PC-3 (cell line): ENCODE data around the gene DEPP1. TPM values are rescaled to one million over a fixed set of nuclear protein-coding genes. Genes with fewer than 3 reads are reported as not detected.

Experiments used
- ATAC-seq: fragments of 200-7000 bp; cut with Tn5 transposase; 2 replicates; pipeline ENCODE4 v1.9.1; 2020; ENCODE audit warnings: mild to moderate bottlenecking, moderate library complexity
- BruUV-seq: library from RNA; stranded (reverse); fragments of 400-500 nt; replicated peaks from 2 replicates; lab custom pipeline; 2021; lab: Mats Ljungman, UMichigan
- CTCF ChIA-PET: fragments of 300-600 bp; sonication (Branson Sonifier 250); formaldehyde crosslinking; loops from one replicate; lab custom pipeline; 2022; ENCODE audit warnings: antibody characterized with exemption; lab: Charles Lee
- POLR2A ChIA-PET: fragments of 300-600 bp; sonication (Branson Sonifier 250); formaldehyde crosslinking; loops from one replicate; lab custom pipeline; 2022; ENCODE audit warnings: antibody characterized with exemption; ENCODE audit not compliant: unreplicated experiment; lab: Charles Lee
- DNase-seq: peaks from one replicate; pipeline ENCODE4 v3.0.0-alpha.2; 2015
- H2AFZ ChIP-seq: fragments of 300-600 bp; sonication (generic); 2 replicates; pipeline ENCODE4 v1.6.0; 2016; ENCODE audit warnings: antibody characterized with exemption, low read length
- H3F3A ChIP-seq: fragments of 300-600 bp; sonication (generic); one replicate; pipeline ENCODE4 v1.6.0; 2017; ENCODE audit warnings: antibody characterized with exemption, low read length, control low read depth, mild to moderate bottlenecking; ENCODE audit not compliant: unreplicated experiment
- H3K27ac ChIP-seq: fragments of 300-600 bp; sonication (generic); 2 replicates; pipeline ENCODE4 v1.5.1; 2016; ENCODE audit warnings: mild to moderate bottlenecking, low read length
- H3K27me3 ChIP-seq: fragments of 300-600 bp; sonication (generic); 2 replicates; pipeline ENCODE4 v1.6.1; 2016; ENCODE audit warnings: low read length, mixed read lengths
- H3K36me3 ChIP-seq: fragments of 300-600 bp; sonication (generic); 2 replicates; pipeline ENCODE4 v1.6.1; 2016; ENCODE audit warnings: low read depth, mixed run types, low read length, mixed read lengths
- H3K4me1 ChIP-seq: fragments of 300-600 bp; sonication (generic); 2 replicates; pipeline ENCODE4 v1.5.1; 2016; ENCODE audit warnings: low read length; ENCODE audit not compliant: insufficient read depth
- H3K4me2 ChIP-seq: fragments of 300-600 bp; sonication (generic); 2 replicates; pipeline ENCODE4 v1.6.0; 2016; ENCODE audit warnings: low read length
- H3K4me3 ChIP-seq: fragments of 300-600 bp; sonication (generic); 2 replicates; pipeline ENCODE4 v1.5.1; 2016; ENCODE audit warnings: mild to moderate bottlenecking, low read length, mixed read lengths
- H3K79me2 ChIP-seq: fragments of 300-600 bp; sonication (generic); 2 replicates; pipeline ENCODE4 v1.6.1; 2017; ENCODE audit warnings: low read length, mixed read lengths
- H3K9ac ChIP-seq: fragments of 300-600 bp; sonication (generic); 2 replicates; pipeline ENCODE4 v1.6.0; 2016; ENCODE audit warnings: mild to moderate bottlenecking, low read length
- H3K9me2 ChIP-seq: fragments of 300-600 bp; sonication (generic); replicated peaks from 2 replicates; pipeline ENCODE4 v1.6.1; 2016; ENCODE audit warnings: mixed run types, low read length, mixed read lengths
- H3K9me3 ChIP-seq: fragments of 300-600 bp; sonication (generic); 2 replicates; pipeline ENCODE4 v1.6.1; 2016; ENCODE audit warnings: low read length, mixed read lengths
- H4K20me1 ChIP-seq: fragments of 300-600 bp; sonication (generic); 2 replicates; pipeline ENCODE4 v1.6.1; 2016; ENCODE audit warnings: low read length, mixed read lengths
- EZH2 ChIP-seq: fragments of 300-600 bp; sonication (generic); IDR thresholded peaks from one replicate; pipeline ENCODE4 v1.6.1; 2017; ENCODE audit warnings: antibody characterized with exemption, mild to moderate bottlenecking, low read length; ENCODE audit not compliant: unreplicated experiment
- EZH2phosphoT487 ChIP-seq: fragments of 300-600 bp; sonication (generic); IDR thresholded peaks from 2 replicates; pipeline ENCODE4 v1.6.1; 2018; ENCODE audit warnings: mild to moderate bottlenecking, antibody characterized with exemption, low read length, borderline replicate concordance
- intact Hi-C: fragments of 100-400 bp; cut with micrococcal nuclease; formaldehyde crosslinking; loops from 2 replicates; pipeline ENCODE4 v1.9.0; 2023
- total RNA-seq: library from RNA; depleted of rRNA; stranded (reverse); fragments of >200 nt; gene quantifications from 2 replicates; pipeline ENCODE4 v1.2.3, GENCODE V29; 2014
- TF ChIP-seq, protein P1 (sequence below): fragments of 300-600 bp; sonication (generic); conservative IDR thresholded peaks from 2 replicates; pipeline ENCODE4 v1.5.1; 2017; ENCODE audit warnings: antibody characterized with exemption, low read depth, mild to moderate bottlenecking, low read length

DEPP1 gene
- total RNA-seq, 1 experiment from 2014 or later = 9.0 TPM

GRCh38 chr10:44973323-44974081 lies 5.1 kb downstream of the DEPP1 start:
- ChIA-PET CTCF (no interaction called here), POLR2A (no interaction called here)
- Histone ChIP-seq H3F3A (no peaks in the 10 kb centered on the region), H3K36me3 (no peaks in the 10 kb centered on the region), H3K9me2 (no peaks in the 10 kb centered on the region), H3K27ac (no peak overlapping the region), H3K4me1 (peaks cover 34% of the 10 kb centered on the region), H3K9me3 (no peaks in the 10 kb centered on the region), H3K27me3 (no peaks in the 10 kb centered on the region), H2AFZ (no peak overlapping the region), H4K20me1 (no peaks in the 10 kb centered on the region), H3K79me2 (0 out of 2 replicates have a peak, but pooled peaks cover 19% of the 10 kb centered on the region), H3K9ac (no peak overlapping the region), H3K4me3 (no peak overlapping the region), H3K4me2 (peak overlapping the region; percentile 100; the same call in 1 of the 2 replicates)
- no TSS peak for BruUV-seq
- DNase-seq (no peak), ATAC-seq (no peak)
- TF ChIP-seq EZH2 (no peak), EZH2phosphoT487 (no peak)
- TF ChIP-seq, protein P1, sequence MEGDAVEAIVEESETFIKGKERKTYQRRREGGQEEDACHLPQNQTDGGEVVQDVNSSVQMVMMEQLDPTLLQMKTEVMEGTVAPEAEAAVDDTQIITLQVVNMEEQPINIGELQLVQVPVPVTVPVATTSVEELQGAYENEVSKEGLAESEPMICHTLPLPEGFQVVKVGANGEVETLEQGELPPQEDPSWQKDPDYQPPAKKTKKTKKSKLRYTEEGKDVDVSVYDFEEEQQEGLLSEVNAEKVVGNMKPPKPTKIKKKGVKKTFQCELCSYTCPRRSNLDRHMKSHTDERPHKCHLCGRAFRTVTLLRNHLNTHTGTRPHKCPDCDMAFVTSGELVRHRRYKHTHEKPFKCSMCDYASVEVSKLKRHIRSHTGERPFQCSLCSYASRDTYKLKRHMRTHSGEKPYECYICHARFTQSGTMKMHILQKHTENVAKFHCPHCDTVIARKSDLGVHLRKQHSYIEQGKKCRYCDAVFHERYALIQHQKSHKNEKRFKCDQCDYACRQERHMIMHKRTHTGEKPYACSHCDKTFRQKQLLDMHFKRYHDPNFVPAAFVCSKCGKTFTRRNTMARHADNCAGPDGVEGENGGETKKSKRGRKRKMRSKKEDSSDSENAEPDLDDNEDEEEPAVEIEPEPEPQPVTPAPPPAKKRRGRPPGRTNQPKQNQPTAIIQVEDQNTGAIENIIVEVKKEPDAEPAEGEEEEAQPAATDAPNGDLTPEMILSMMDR = no peak
- intact Hi-C loops = no loop called here

DNA sequence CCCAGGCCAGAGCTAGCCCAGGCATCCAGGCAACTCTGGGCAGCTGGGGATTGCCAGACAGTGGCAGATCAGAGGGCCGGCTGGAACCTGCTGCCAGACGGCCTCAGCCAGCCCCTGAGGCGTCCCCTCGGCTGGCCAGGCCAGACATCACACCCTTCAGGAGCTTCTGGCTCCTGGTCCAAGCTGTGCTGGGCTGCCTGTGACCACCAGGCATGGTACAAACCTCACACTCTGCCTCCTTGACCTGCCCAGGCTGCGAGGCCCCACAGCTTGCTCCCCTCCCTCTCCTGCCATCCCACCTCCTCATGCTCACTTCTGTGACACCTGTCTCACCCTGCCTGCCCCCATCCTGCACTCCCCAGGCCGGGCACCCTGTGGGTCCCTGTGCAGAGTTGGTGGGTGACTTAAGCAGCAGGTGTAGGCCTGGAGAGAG lies 5.7 kb downstream of the DEPP1 start:
- BruUV-seq = no TSS peak
- Histone ChIP-seq H3K9ac (no peak overlapping the region), H3K9me3 (no peaks in the 10 kb centered on the region), H3K9me2 (no peaks in the 10 kb centered on the region), H3K27ac (no peak overlapping the region), H3K4me2 (no peak overlapping the region), H4K20me1 (no peaks in the 10 kb centered on the region), H2AFZ (no peak overlapping the region), H3K27me3 (no peaks in the 10 kb centered on the region), H3F3A (no peaks in the 10 kb centered on the region), H3K79me2 (0 out of 2 replicates have a peak, but pooled peaks cover 14% of the 10 kb centered on the region), H3K36me3 (no peaks in the 10 kb centered on the region), H3K4me1 (peaks cover 27% of the 10 kb centered on the region), H3K4me3 (no peak overlapping the region)
- no peak for DNase-seq
- CTCF ChIA-PET = interaction anchor here (0.6 kb wide), 1 partner anchor 104 kb away, joined by 4 read pairs; no protein-coding TSS in a partner anchor
- ATAC-seq = no peak
- POLR2A ChIA-PET = no interaction called here
- intact Hi-C loops = no loop called here
- TF ChIP-seq EZH2phosphoT487 (no peak), EZH2 (no peak)
- TF ChIP-seq, protein P1 = no peak
